Common myeloid progenitor, CD34-positive (primary cell): ENCODE results near the gene SFTA2.

Source experiments
- CTCF ChIA-PET: fragments of 350-600 bp; sonication (Branson Sonifier 250); formaldehyde crosslinking; loops from one replicate; lab custom pipeline; 2021; ENCODE audit warnings: antibody characterized with exemption; lab: Charles Lee
- POLR2A ChIA-PET: fragments of 350-600 bp; sonication (Branson Sonifier 250); formaldehyde crosslinking; loops from one replicate; lab custom pipeline; 2021; ENCODE audit warnings: antibody characterized with exemption; lab: Charles Lee
- DNase-seq, 3 donors: peaks; one replicate each; pipeline versions ENCODE4 v3.0.0 to v3.0.0-alpha.2; 2013
- H3K27ac ChIP-seq, 2 experiments: 1 replicate in 1 of 2; 2 replicates in 1 of 2; pipeline ENCODE4 v1.7.0; 2013; ENCODE audit warnings: inconsistent platforms in 2 of 2, low read length in 2 of 2, mild to moderate bottlenecking in 2 of 2, low read depth in 1 of 2, moderate library complexity in 1 of 2; ENCODE audit not compliant: severe bottlenecking in 2 of 2, insufficient read depth in 1 of 2, poor library complexity in 1 of 2
- H3K27me3 ChIP-seq, 5 experiments: replicated peaks in 2 of 5; 1 replicate in 3 of 5; 2 replicates in 2 of 5; pipeline versions ENCODE4 v1.6.1 to v1.7.0; 2013; ENCODE audit warnings: low read length in 4 of 5, mild to moderate bottlenecking in 2 of 5, moderate library complexity in 2 of 5, inconsistent platforms in 1 of 5; ENCODE audit not compliant: insufficient read depth in 5 of 5, control insufficient read depth in 4 of 5
- H3K36me3 ChIP-seq, 4 experiments: 1 replicate in 2 of 4; 2 replicates in 2 of 4; pipeline versions ENCODE4 v1.6.1 to v1.7.0; 2013; ENCODE audit warnings: low read length in 3 of 4, control low read depth in 1 of 4, mild to moderate bottlenecking in 1 of 4; ENCODE audit not compliant: control insufficient read depth in 4 of 4, insufficient read depth in 4 of 4
- H3K4me1 ChIP-seq, 4 experiments: 1 replicate in 3 of 4; 2 replicates in 1 of 4; pipeline versions ENCODE4 v1.6.1 to v1.7.1; 2013; ENCODE audit warnings: low read length in 3 of 4, mild to moderate bottlenecking in 3 of 4, control low read depth in 1 of 4, inconsistent platforms in 1 of 4, moderate library complexity in 1 of 4; ENCODE audit not compliant: control insufficient read depth in 4 of 4, insufficient read depth in 4 of 4; ENCODE audit errors: control extremely low read depth in 1 of 4
- H3K4me3 ChIP-seq, 7 experiments: 1 replicate in 4 of 7; 2 replicates in 3 of 7; pipeline versions ENCODE4 v1.5.1 to v1.7.0; 2013; ENCODE audit warnings: mild to moderate bottlenecking in 7 of 7, low read length in 6 of 7, moderate library complexity in 6 of 7, inconsistent platforms in 2 of 7, low read depth in 2 of 7, control low read depth in 1 of 7; ENCODE audit not compliant: insufficient read depth in 4 of 7, control insufficient read depth in 1 of 7; ENCODE audit errors: extremely low read depth in 1 of 7
- H3K9me3 ChIP-seq, 5 experiments: 1 replicate in 4 of 5; 2 replicates in 1 of 5; pipeline versions ENCODE4 v1.6.1 to v1.7.1; 2013; ENCODE audit warnings: low read length in 4 of 5, mild to moderate bottlenecking in 2 of 5, inconsistent platforms in 1 of 5, low read depth in 1 of 5, moderate library complexity in 1 of 5; ENCODE audit not compliant: control insufficient read depth in 4 of 5, insufficient read depth in 2 of 5; ENCODE audit errors: control extremely low read depth in 1 of 5
- WGBS: methylation state at CpG from one replicate; pipeline ENCODE4 v1.1.5; 2013; ENCODE audit not compliant: insufficient coverage; 5-methylcytosine and 5-hydroxymethylcytosine counted together

SFTA2 gene

DNA sequence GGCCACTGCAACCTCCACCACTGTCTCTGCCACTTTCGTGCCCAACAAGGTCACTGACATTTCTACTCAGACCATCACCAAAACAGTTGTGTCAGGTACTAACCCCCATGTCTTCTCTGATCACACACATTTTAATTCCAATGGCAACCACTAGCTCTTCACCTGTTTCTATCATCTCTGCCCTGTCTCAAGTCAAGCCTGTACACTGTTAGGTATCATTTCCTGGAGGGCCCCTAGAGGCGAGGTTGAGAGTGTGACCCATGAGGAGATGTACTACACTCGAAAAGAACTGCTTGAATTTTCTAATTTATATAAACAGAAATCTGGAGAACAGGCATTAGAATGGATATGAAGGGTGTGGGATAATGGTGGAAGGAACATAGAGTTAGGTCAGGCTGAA lies 34.2 kb upstream of the SFTA2 start:
- no peak overlapping the region for H3K27ac ChIP-seq
- H3K36me3 ChIP-seq: no peaks in the 10 kb centered on the region
- no peaks in the 10 kb centered on the region for H3K4me1 ChIP-seq
- 100% methylated on average over 2 of the region's 3 CpGs for WGBS
- DNase-seq: no peak
- peaks cover 0 to 13% (median 4%) of the 10 kb centered on the region in 5 experiments for H3K27me3 ChIP-seq
- no peak overlapping the region for H3K4me3 ChIP-seq
- CTCF ChIA-PET: no interaction called here
- POLR2A ChIA-PET: no interaction called here
- H3K9me3 ChIP-seq: no peaks in the 10 kb centered on the region

GRCh38 chr6:30965140-30965601 lies 33.2 kb upstream of the SFTA2 start:
- Histone ChIP-seq H3K27me3 (peaks cover 0 to 13% (median 8%) of the 10 kb centered on the region in 5 experiments), H3K36me3 (no peaks in the 10 kb centered on the region), H3K27ac (no peak overlapping the region), H3K9me3 (no peaks in the 10 kb centered on the region), H3K4me1 (no peaks in the 10 kb centered on the region), H3K4me3 (no peak overlapping the region)
- no peak for DNase-seq
- POLR2A ChIA-PET: interaction anchor here (0.5 kb wide), 1 partner anchor 90 kb away, joined by 3 read pairs; no protein-coding TSS in a partner anchor
- WGBS: 100% methylated on average over 3 of the region's 5 CpGs
- CTCF ChIA-PET: no interaction called here

GRCh38 chr6:30964075-30964474 lies 32.1 kb upstream of the SFTA2 start:
- peak in 2 of 3 donors; percentile 16 for DNase-seq
- Histone ChIP-seq H3K4me1 (no peaks in the 10 kb centered on the region), H3K4me3 (no peak overlapping the region), H3K36me3 (no peaks in the 10 kb centered on the region), H3K27ac (no peak overlapping the region), H3K9me3 (no peaks in the 10 kb centered on the region), H3K27me3 (peaks cover 0 to 19% (median 13%) of the 10 kb centered on the region in 5 experiments)
- ChIA-PET POLR2A (no interaction called here), CTCF (no interaction called here)
- WGBS: 100% methylated on average over 2 of the region's 4 CpGs

- WGBS: 100% methylated on average over 5 of the region's 6 CpGs
- Histone ChIP-seq H3K36me3 (no peaks in the 10 kb centered on the region), H3K27me3 (peaks cover 0 to 20% (median 14%) of the 10 kb centered on the region in 5 experiments), H3K9me3 (no peaks in the 10 kb centered on the region), H3K4me1 (no peaks in the 10 kb centered on the region), H3K27ac (no peak overlapping the region), H3K4me3 (no peak overlapping the region)
- DNase-seq: no peak
- ChIA-PET CTCF (no interaction called here), POLR2A (no interaction called here)
Observed at GRCh38 chr6:30963641-30964040, 31.7 kb upstream of the SFTA2 start.

GRCh38 chr6:30962716-30963115 lies 30.7 kb upstream of the SFTA2 start:
- POLR2A ChIA-PET: no interaction called here
- H3K4me1 ChIP-seq: no peaks in the 10 kb centered on the region
- H3K27ac ChIP-seq: no peak overlapping the region
- H3K27me3 ChIP-seq: peaks cover 0 to 29% (median 17%) of the 10 kb centered on the region in 5 experiments
- no peak for DNase-seq
- H3K36me3 ChIP-seq: no peaks in the 10 kb centered on the region
- H3K9me3 ChIP-seq: no peaks in the 10 kb centered on the region
- H3K4me3 ChIP-seq: no peak overlapping the region
- CTCF ChIA-PET: no interaction called here

DNA sequence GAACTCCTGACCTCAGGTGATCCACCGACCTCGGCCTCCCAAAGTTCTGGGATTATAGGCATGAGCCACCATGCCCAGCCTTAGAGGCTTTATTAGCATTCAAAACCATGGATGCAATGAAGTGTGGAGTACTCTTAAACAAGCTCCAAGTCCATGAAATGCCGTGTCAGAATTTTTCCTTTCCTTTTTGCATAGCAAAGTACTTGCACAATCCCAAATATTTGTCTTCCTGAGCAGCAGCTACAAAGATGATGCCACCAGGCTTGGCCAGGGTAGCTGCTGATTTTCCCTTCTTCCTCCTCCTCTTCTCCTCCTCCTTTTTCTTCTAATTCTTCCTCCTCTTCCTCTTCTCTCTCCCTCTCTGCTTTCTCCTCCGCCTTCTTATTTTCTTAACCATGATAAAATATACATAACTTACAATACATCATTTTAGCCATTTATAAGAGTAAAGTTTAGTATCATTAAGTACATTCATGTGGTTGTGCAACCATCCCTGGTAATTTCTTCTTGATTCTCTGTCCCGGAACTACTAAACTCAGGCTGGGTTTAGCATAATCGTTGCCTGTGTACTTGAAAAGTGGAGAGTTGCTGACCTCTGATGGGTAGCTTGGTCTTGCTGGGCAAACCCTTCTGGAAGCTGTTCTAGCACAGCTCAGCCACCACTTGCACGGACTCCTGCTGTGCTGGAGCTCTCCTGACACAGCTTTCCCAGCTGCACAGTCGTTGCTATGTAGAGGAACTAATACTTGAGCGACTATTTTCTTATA lies 29.1 kb upstream of the SFTA2 start:
- WGBS: 93% methylated on average over 5 of the region's 9 CpGs
- POLR2A ChIA-PET: no interaction called here
- peaks cover 0 to 2% (median 1%) of the 10 kb centered on the region in 4 experiments for H3K4me1 ChIP-seq
- CTCF ChIA-PET: no interaction called here
- H3K36me3 ChIP-seq: no peaks in the 10 kb centered on the region
- no peaks in the 10 kb centered on the region for H3K9me3 ChIP-seq
- no peak for DNase-seq
- no peak overlapping the region for H3K27ac ChIP-seq
- H3K27me3 ChIP-seq: peaks cover 0 to 46% (median 22%) of the 10 kb centered on the region in 5 experiments
- H3K4me3 ChIP-seq: no peak overlapping the region

GRCh38 chr6:30957716-30958115 lies 25.7 kb upstream of the SFTA2 start:
- no peaks in the 10 kb centered on the region for H3K36me3 ChIP-seq
- H3K27ac ChIP-seq: no peak overlapping the region
- ChIA-PET POLR2A (interaction anchor here (1.2 kb wide), 1 partner anchor 23 kb away, joined by 5 read pairs; no protein-coding TSS in a partner anchor), CTCF (no interaction called here)
- H3K4me3 ChIP-seq: no peak overlapping the region
- 65% methylated on average over 2 of the region's 2 CpGs for WGBS
- H3K9me3 ChIP-seq: no peaks in the 10 kb centered on the region
- H3K4me1 ChIP-seq: peaks cover 2 to 16% (median 14%) of the 10 kb centered on the region in 4 experiments
- DNase-seq: no peak
- peaks cover 3 to 68% (median 30%) of the 10 kb centered on the region in 5 experiments for H3K27me3 ChIP-seq
